ENCODE results near the gene SOCS2. TPM values are rescaled to one million over a fixed set of nuclear protein-coding genes. Genes with fewer than 3 reads are reported as not detected.

Gene SOCS2
- total RNA-seq, 1 donor from 2014 or later = 28.2 TPM

DNA sequence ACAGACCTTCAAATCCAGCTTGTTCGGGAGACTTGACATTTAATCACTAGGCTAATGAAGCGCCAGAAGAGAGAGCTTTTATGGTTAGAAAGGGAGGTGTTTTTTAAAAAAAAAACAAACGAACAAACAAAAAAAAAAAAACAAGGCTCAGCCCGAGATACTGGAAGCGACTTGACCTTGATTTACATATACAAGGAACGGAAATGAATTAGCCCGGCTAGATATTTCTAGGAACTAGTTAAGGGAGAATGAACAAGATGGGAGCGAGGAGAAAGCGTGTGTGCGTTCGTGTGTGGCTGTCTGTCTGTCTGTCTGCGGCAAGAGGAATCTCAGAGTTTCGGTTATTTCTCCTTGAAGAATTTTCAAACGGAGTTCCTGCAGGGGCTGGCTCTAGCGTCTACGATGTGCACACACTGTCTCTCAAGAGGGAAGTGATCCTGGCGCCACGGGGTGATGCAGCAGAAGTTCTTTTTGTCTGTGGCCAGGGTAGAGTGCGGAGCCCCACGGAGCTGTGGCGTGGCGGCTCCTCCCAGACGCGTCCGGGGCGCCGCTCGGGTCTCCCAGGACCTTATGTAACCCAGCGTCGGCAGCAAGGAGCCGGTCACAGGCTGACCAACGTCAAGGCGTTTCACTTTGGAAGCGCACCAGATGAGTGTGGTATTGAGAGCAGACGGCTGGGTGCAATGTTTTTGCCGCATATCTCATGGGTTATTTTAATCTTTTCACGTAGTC, 18.8 kb downstream of the SOCS2 start:
- H3K36me3 Mint-ChIP-seq (ENCODE audit: low read depth) = peaks cover 9% of the 10 kb centered on the region
- peak overlapping the region; percentile 96 for H3K4me3 Mint-ChIP-seq
- H3K27ac Mint-ChIP-seq = peak overlapping the region; percentile 74
- no peaks in the 10 kb centered on the region for H3K9me3 Mint-ChIP-seq
- H3K27me3 Mint-ChIP-seq (ENCODE audit: insufficient read depth) = peaks cover 34% of the 10 kb centered on the region
- intact Hi-C loops (cut with micrococcal nuclease) = loop anchor here (1.0 kb wide), 2 partner anchors 20 to 86 kb away; partner anchors contain the start of gene CRADD
- no peak for DNase-seq (ENCODE audit: low spot score)
- H3K4me1 Mint-ChIP-seq (ENCODE audit: low read depth) = peaks cover 55% of the 10 kb centered on the region

- Mint-ChIP-seq H3K27me3 (ENCODE audit: insufficient read depth) (peaks cover 36% of the 10 kb centered on the region), H3K4me1 (ENCODE audit: low read depth) (peaks cover 45% of the 10 kb centered on the region), H3K36me3 (ENCODE audit: low read depth) (peaks cover 6% of the 10 kb centered on the region), H3K9me3 (no peaks in the 10 kb centered on the region), H3K27ac (no peak overlapping the region), H3K4me3 (no peak overlapping the region)
- intact Hi-C loops (cut with micrococcal nuclease) = no loop called here
- DNase-seq (ENCODE audit: low spot score) = no peak
These were observed 20.3 kb downstream of the SOCS2 start for GRCh38 chr12:93592641-93593406.

GRCh38 chr12:93593843-93594242, 21.4 kb downstream of the SOCS2 start:
- Mint-ChIP-seq H3K36me3 (ENCODE audit: low read depth) (peaks cover 6% of the 10 kb centered on the region), H3K9me3 (no peaks in the 10 kb centered on the region), H3K27me3 (ENCODE audit: insufficient read depth) (peaks cover 40% of the 10 kb centered on the region), H3K4me3 (no peak overlapping the region), H3K27ac (no peak overlapping the region), H3K4me1 (ENCODE audit: low read depth) (peaks cover 39% of the 10 kb centered on the region)
- intact Hi-C loops (cut with micrococcal nuclease) = no loop called here
- DNase-seq (ENCODE audit: low spot score) = no peak

GRCh38 chr12:93594766-93595311, 22.4 kb downstream of the SOCS2 start:
- intact Hi-C loops (cut with micrococcal nuclease) = no loop called here
- Mint-ChIP-seq H3K36me3 (ENCODE audit: low read depth) (no peaks in the 10 kb centered on the region), H3K4me1 (ENCODE audit: low read depth) (peaks cover 29% of the 10 kb centered on the region), H3K4me3 (no peak overlapping the region), H3K27ac (no peak overlapping the region), H3K27me3 (ENCODE audit: insufficient read depth) (peaks cover 40% of the 10 kb centered on the region), H3K9me3 (no peaks in the 10 kb centered on the region)
- DNase-seq (ENCODE audit: low spot score) = no peak

GRCh38 chr12:93595351-93595750, 22.9 kb downstream of the SOCS2 start:
- intact Hi-C loops (cut with micrococcal nuclease) = no loop called here
- H3K27me3 Mint-ChIP-seq (ENCODE audit: insufficient read depth) = peaks cover 43% of the 10 kb centered on the region
- H3K4me1 Mint-ChIP-seq (ENCODE audit: low read depth) = peaks cover 24% of the 10 kb centered on the region

GRCh38 chr12:93597608-93598007, 25.1 kb downstream of the SOCS2 start:
- intact Hi-C loops (cut with micrococcal nuclease) = no loop called here
- no peaks in the 10 kb centered on the region for H3K36me3 Mint-ChIP-seq (ENCODE audit: low read depth)
- H3K27me3 Mint-ChIP-seq (ENCODE audit: insufficient read depth) = peaks cover 33% of the 10 kb centered on the region
- peaks cover 6% of the 10 kb centered on the region for H3K4me1 Mint-ChIP-seq (ENCODE audit: low read depth)
- no peak for DNase-seq (ENCODE audit: low spot score)
- H3K27ac Mint-ChIP-seq = no peak overlapping the region
- no peaks in the 10 kb centered on the region for H3K9me3 Mint-ChIP-seq
- H3K4me3 Mint-ChIP-seq = no peak overlapping the region

More at GRCh38 chr12:93595351-93595750, 22.9 kb downstream of the SOCS2 start:
- Mint-ChIP-seq H3K27ac (no peak overlapping the region), H3K36me3 (ENCODE audit: low read depth) (no peaks in the 10 kb centered on the region), H3K4me3 (no peak overlapping the region), H3K9me3 (no peaks in the 10 kb centered on the region)
- DNase-seq (ENCODE audit: low spot score) = no peak

DNA sequence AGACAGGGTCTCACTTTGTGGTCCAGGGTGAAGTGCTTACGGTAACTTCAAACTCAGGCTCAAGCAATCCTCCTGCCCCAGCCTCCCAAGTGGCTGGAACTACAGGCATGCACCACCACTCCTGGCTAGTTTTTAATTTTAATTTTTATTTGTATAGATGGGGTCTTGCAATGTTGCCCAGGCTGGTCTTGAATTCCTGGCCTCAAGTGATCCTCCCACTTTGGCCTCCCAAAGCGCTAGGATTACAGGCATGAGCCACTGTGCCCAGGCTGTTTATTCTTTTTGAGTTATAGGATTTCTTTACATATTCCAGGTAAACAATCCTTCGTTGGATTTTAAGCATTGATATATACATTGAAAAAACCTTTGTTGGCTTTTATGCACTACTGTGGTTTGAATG, 26.7 kb downstream of the SOCS2 start:
- DNase-seq (ENCODE audit: low spot score) = no peak
- H3K27ac Mint-ChIP-seq = no peak overlapping the region
- H3K4me1 Mint-ChIP-seq (ENCODE audit: low read depth) = peaks cover 6% of the 10 kb centered on the region
- H3K27me3 Mint-ChIP-seq (ENCODE audit: insufficient read depth) = peaks cover 22% of the 10 kb centered on the region
- H3K9me3 Mint-ChIP-seq = no peaks in the 10 kb centered on the region
- intact Hi-C loops (cut with micrococcal nuclease) = no loop called here
- H3K4me3 Mint-ChIP-seq = no peak overlapping the region
- no peaks in the 10 kb centered on the region for H3K36me3 Mint-ChIP-seq (ENCODE audit: low read depth)

DNA sequence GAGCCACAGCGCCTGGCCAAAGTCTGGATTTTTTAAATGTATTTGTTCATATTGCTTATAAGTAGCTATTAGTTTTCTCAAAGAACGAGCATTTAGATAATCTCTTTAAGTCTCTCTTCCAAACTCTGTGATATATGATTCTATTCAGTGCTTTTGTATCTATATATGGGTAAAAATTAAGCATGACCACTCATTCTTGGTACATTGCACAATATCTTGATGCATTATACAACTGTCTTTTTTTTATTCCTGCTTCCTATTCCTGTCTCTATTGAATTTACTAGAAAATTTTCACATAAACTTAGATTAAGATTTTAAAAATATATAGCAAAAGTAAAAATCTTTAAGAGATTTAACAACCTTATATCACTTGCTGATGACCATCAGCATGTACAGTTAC, 29.1 kb downstream of the SOCS2 start:
- intact Hi-C loops (cut with micrococcal nuclease) = no loop called here
- Mint-ChIP-seq H3K27me3 (ENCODE audit: insufficient read depth) (peaks cover 11% of the 10 kb centered on the region), H3K9me3 (no peaks in the 10 kb centered on the region), H3K36me3 (ENCODE audit: low read depth) (no peaks in the 10 kb centered on the region), H3K27ac (no peak overlapping the region), H3K4me1 (ENCODE audit: low read depth) (peaks cover 6% of the 10 kb centered on the region), H3K4me3 (no peak overlapping the region)
- DNase-seq (ENCODE audit: low spot score) = no peak

DNA sequence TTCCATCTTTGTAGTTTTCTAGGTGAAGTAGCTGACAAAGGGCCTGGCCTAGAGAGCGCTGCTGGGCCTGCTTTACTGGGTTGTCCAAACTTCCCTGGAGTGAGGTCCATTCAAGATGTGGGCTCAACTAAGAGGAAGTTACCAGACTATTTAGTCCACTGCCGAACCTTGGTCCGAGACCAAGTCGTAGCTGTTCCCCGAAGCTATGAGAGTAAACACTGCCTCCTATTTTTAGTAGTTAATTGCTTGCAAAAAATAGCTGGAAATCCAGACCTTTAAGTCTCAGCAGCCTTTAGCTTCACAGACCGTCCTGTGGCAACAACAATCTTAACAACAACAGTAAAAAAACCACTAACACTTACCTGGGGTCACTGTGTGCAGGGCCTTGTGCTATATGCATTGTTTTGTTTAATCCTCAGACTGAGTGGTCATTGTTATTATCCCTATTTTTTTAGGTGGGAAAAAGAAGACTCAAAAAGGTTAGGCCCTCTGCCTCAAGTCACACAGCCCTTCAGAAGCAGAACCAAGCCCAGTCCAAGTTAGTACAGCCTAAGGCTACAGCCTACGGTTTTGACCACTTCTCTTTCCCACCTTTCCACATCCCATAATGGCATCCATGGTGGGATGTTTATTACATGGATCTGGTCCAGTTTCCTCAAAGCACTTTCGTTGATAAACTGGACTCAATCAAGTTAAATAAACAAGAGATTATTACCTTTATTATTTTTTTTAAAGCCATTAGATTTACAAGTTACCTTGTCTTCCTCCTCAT, 30.6 kb downstream of the SOCS2 start:
- DNase-seq (ENCODE audit: low spot score) = no peak
- intact Hi-C loops (cut with micrococcal nuclease) = no loop called here
- H3K36me3 Mint-ChIP-seq (ENCODE audit: low read depth) = no peaks in the 10 kb centered on the region
- H3K27me3 Mint-ChIP-seq (ENCODE audit: insufficient read depth) = peaks cover 10% of the 10 kb centered on the region
- no peaks in the 10 kb centered on the region for H3K9me3 Mint-ChIP-seq
- no peak overlapping the region for H3K4me3 Mint-ChIP-seq
- H3K27ac Mint-ChIP-seq = no peak overlapping the region
- H3K4me1 Mint-ChIP-seq (ENCODE audit: low read depth) = peaks cover 6% of the 10 kb centered on the region

GRCh38 chr12:93603762-93604161, 31.3 kb downstream of the SOCS2 start:
- Mint-ChIP-seq H3K4me1 (ENCODE audit: low read depth) (peaks cover 6% of the 10 kb centered on the region), H3K27me3 (ENCODE audit: insufficient read depth) (peaks cover 11% of the 10 kb centered on the region), H3K9me3 (no peaks in the 10 kb centered on the region), H3K4me3 (no peak overlapping the region), H3K36me3 (ENCODE audit: low read depth) (no peaks in the 10 kb centered on the region), H3K27ac (no peak overlapping the region)
- intact Hi-C loops (cut with micrococcal nuclease) = no loop called here
- DNase-seq (ENCODE audit: low spot score) = no peak

GRCh38 chr12:93608313-93608712, 35.8 kb downstream of the SOCS2 start:
- intact Hi-C loops (cut with micrococcal nuclease) = no loop called here
- no peaks in the 10 kb centered on the region for H3K36me3 Mint-ChIP-seq (ENCODE audit: low read depth)
- DNase-seq (ENCODE audit: low spot score) = no peak

GRCh38 chr12:93609281-93610192, 37.1 kb downstream of the SOCS2 start:
- Mint-ChIP-seq H3K27ac (no peak overlapping the region), H3K36me3 (ENCODE audit: low read depth) (no peaks in the 10 kb centered on the region), H3K27me3 (ENCODE audit: insufficient read depth) (peaks cover 18% of the 10 kb centered on the region), H3K9me3 (no peaks in the 10 kb centered on the region), H3K4me1 (ENCODE audit: low read depth) (no peaks in the 10 kb centered on the region), H3K4me3 (no peak overlapping the region)
- DNase-seq (ENCODE audit: low spot score) = no peak
- intact Hi-C loops (cut with micrococcal nuclease) = no loop called here

More at GRCh38 chr12:93608313-93608712, 35.8 kb downstream of the SOCS2 start:
- Mint-ChIP-seq H3K27me3 (ENCODE audit: insufficient read depth) (peaks cover 18% of the 10 kb centered on the region), H3K9me3 (no peaks in the 10 kb centered on the region), H3K4me3 (no peak overlapping the region), H3K27ac (no peak overlapping the region), H3K4me1 (ENCODE audit: low read depth) (peaks cover 6% of the 10 kb centered on the region)

Data from activated T-helper 1 cell treated with anti-CD3 and anti-CD28 coated beads, Interleukin-12 subunit alpha, Interleukin-12 subunit beta, Interleukin-2, Interleukin-4 antibody, amounts not matched to agents 30 ng/mL and 10 ng/mL and 1 ng/mL, durations not matched to agents 14 hours and 24 hours and 36 hours (primary cell).